Activated CD8-positive, alpha-beta memory T cell treated with anti-CD3 and anti-CD28 coated beads for 24 hours (primary cell): Measurements from ENCODE around the gene RAD51B.
"Not testable (repeated sequence)": the region's sequence is repeated elsewhere in the genome, so short reads cannot be mapped to it uniquely, and the experiment has no call there.

ENCODE experiments used
- DNase-seq: peaks from one replicate; pipeline ENCODE4 v3.0.0-alpha.2; 2020

The RAD51B gene

DNA sequence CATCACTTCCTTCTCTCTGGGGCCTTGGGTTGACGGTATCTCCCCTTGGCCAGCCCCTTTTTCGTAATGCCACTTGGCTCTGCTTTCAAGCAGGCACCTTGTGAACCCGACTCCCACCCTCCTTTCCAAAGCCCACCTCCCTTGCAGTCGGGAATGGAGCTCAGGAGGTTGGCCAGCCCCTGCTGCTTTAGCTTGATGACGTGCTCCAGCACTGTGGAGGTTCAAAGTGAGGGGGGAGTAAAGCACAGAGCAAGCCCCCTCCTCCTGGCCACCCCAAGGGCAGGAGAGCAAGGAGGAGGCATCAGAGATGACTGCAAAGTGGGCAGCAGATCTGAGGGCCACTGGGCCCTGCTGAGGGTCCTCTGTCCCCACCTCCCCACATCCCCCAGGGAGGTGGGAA, 869.9 kb downstream of the RAD51B start:
- no peak for DNase-seq

DNA sequence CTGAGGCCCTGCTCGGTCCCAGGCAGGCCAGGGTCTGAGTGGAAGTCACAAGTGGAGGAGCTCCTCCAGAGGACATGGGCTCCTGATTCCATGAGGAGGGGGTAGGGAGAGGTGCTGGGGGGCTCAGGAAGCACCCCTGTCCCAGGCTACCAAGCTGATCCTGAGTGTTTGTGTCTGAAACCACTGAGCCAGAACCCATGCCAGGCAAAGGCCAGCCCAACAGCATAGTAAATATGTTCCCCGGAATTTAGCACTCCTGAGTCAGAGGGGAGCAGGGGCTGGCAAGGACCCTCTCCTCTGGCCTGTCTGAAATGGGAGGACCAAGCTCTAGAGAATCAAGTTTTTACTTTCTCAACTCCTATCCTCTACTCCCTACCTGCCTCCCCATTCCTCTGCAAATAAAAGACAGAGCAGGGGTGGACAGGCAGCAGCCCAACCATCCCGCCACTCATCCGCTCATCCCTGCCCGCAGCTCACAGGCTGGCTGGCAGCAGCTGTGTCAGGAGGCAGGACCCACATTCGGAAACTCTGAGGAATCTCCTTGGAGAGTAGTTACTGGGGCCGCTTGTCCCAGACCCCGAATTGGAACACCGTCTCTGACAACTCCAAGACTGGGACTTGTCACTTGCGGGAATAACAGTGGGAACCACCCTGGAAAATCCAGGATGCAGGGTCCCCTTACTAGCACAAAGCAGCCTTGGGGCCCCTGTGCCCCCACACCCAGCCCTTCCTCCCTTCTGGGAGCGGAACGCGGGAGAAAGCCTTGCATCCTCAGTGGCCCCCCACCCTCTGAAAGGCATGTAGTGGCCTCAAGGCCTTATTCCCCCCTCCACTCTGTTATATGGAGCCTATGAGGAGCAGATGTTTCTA, 870.7 kb downstream of the RAD51B start:
- no peak for DNase-seq

DNA sequence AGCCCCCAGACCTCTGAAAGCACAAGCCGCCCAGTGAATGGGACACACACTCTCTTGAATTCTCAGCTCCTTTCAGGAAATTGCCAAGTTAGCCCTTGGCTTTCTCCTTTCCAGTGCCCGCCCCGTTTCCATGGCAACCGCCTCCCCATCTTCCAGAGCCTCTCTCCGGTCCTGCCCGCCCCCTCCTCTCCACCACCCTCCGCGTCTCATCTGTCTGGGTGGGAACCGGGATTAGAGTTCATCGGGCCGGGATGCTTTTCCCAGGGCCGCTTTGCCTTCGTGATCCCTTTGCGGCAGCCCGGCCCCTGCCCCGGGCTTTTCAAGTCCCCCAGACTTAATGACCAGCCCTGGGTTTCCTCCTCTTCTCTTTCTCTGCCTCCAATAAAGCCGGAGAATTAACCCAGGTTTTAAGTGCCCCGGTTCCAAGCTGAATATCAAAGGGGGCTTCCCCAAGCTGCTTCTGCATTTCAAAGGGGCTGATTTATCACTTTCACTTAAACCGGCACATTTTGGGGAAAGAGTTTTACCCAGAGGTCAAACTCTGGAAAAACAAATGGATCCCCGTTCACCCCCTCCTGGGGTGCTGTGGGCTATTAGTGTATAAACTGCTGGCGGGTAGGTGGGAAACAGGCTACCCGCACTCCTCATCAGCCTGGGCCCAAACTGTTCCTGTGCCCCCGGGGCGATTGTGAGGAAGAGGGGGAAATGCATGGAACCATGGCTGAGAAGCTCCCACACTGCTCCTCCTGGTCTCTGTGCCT, 871.6 kb downstream of the RAD51B start:
- no peak for DNase-seq

DNA sequence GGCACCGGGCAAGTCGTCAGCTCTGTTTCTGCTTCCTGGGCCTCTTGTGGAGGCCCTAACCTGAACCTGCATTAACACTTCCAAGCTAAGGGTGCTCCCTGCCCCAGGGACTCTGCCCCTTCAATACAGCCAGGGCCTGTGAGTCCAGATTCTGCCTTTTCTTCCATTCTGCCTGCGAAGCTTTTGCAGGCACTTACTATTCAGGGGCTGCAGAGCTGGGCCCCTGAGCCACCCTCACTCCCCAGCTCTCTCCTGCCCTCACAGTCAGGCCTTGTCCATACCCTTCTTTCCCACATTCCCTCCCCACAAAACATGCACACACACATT, 872.2 kb downstream of the RAD51B start:
- DNase-seq, result no peak

DNA sequence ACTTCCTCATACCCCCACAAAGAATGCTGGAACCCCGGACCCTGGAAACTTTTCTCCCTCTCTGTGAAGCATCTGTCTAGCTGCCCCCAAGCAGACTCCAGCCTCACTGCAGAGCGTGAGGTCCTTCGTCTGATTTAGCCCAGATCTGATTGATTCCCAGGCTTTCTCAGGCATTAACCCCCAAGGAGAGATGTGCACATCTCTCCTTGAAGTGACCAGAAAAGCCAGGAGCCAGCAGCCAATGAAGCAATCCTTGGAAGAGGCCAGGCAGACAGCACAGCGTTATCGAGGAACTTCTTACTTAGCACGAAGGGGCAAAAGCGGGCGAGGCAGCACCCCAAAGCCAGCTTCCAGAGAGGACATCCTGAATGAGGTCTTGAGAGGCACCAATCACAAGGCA, 872.6 kb downstream of the RAD51B start:
- no peak for DNase-seq

DNA sequence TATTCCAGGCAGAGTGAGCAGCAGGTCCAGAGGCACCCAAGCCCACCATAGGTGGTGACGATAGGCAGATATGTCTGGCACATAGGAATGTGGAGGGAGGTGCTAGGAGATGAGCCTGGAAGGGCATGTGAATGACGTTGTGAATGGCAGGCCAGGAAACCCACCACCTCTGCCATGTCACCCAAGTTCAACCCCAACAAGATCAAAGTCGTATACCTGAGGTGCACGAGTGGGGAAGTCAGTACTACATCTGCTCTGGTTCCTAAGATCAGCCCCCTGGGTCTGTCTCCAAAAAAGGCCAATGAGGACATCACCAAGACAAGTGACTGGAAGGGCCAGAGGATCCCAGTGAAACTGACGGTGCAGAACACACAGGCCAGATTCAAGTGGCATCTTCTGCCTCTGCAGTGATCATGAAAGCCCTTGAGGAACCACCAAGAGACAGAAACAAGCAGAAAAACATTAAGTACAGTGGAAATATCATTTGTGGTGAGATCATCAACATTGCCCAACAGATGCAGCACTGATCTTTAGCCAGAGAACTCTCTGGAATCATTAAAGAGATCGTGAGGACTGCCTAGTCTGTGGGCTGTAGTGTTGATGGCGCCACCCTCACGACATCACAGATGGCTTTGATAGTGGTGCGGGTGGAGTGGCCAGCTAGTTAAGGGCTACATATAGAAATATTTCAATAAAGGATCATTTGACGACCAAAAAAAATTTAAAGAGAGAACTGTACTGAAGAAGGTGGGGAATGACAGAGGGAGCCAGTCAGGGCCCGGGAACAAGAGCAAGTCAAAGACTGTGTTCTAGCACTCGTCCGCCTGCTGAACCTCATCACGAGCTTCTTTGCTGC, 873.6 kb downstream of the RAD51B start:
- no peak for DNase-seq

DNA sequence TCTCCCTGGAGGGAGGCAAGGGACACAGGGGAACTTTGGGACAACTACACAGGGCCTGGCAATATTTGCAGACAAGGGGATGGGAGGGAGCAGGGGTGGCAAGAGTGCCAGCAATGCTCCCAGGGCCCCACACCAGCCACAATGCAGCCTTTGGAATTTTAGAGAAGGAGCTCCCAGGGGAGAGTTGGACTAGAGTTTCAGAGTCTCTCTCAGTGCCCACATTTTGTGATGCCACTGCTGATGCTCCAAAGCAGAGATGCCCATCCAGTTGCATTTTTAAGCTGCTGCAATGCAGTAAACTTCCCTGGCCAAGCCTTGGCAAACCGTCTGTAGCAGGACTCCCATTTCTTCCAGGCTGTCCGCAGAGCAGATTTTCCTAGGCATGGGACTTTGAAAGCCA, 874.3 kb downstream of the RAD51B start:
- no peak for DNase-seq

DNA sequence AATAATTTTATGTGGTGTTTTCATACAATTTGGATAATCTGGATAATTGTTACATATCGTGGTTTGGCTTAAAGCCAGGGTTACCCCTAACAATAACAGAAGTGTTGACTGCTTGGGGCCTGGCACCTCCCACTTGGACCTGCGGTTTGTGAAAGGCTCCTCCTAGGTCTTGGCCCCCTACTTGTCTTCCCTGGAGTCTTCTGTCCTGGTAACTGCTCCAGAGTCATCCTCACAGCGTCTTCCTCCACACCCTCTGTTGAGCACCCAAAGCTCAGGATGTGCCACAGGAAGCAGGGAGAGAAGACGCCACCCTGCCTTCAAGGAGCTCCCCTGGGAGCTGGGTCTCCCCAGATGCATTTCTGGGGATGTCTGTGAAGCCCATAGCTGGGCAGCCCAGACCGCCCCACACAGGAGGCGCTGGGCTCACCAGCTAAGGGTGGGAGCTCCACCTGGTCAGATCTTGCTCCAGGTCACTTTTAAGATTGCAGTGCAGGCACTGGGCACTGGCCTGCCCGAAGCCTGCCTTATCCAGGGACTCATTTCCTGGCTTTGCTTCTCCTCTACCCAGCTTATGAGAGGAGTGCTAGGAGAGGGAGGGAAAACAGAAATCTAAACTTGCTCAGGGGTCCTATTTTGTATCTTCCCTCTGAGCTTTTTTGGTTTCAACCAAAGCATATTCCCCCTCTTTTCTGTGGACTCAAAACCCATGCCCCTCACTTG, 875.1 kb downstream of the RAD51B start:
- no peak for DNase-seq

DNA sequence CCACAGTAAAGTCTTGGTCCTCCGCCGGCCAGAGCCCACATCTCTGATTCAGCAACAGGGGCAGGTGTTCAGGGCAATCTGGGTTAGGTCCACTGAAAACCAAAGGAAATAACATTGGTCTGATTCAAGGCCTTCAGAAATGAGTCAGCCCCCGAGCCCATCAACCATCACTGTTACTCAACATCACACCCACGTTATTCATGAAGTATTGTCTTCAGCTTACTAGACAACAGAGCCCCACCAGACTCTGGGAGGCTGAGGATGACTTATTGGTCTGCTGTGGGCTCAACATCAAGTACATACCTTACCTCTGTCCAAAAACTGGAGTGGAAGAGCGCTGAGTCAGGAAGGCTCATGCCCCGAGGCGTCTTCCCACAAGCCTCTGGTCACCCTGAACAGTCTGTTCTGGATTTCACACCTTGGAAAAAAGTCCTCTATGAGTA, 875.8 kb downstream of the RAD51B start:
- DNase-seq, result no peak

DNA sequence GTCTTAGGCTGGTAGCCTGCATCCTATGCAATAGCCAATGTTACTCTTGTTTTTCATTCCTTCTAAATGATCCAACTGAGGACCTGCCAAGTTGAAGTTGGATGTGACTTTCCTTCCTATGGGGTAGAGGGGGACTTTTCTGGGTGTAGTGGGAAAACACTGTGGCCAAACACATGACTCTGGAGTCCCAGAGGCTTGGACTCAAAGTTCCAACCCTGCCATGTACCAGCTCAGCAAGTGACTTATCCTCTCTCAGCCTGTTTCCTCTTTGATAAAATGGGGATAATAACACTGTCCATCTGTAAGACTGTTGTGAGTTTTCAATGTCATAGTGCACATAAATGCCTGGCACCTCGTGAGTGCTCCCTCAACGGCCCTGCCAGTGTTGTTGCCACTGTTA, 876.3 kb downstream of the RAD51B start:
- DNase-seq, result no peak

DNA sequence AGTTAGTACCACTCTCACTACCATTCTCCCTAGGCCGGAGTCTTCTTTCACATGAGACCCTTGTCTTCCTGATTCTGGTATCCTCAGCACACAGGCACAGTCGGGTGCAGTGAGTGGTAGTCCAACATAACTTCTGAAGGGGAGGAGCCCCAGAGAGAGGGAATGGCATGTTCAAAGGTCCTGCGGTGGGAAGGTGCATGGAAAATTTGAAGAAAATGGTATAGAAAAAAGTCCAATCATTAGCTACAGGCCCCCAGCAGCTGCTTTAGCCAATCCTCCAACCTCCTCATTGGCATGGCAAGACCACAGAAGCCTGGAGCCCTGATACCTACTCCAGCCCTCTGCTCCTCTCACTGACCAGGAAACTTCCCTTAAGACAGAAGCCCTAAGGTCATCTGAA, 876.7 kb downstream of the RAD51B start:
- no peak for DNase-seq

DNA sequence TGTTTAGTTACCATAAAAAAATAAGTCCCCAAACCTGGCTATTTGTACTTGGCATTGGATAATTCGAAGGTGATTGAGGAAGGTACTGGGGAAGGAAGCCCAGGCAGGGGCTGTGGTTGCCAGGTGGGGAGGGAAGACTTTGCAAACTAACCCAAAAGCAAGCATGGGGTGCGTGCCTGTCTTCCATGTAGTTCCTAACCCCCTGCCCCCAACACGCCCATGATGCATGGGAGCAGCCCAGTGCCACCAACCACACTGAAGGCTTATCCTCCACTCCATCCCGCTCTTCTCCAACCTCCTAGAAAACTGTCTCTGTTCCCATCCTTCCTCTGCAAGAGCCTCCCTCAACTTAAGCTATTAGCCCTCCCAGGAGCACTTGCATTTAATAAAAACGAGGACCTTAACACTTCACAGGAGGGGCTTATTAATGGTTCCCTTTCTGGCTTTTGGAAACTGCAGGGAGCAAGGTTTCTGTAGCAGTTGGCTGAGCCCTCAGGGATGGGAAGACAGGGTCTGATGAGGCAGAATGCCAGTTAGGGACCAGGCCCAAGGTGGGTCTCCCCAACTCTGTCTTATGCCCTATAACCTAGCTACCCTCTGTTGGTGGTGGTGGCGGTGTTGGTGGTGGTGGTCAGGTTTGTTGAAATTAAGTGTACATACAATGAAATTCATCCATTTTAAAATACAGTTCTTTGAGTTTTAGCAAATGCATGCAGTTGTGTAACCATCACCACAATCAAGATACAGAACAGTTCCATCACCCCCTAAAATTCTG, 877.3 kb downstream of the RAD51B start:
- DNase-seq, result no peak

DNA sequence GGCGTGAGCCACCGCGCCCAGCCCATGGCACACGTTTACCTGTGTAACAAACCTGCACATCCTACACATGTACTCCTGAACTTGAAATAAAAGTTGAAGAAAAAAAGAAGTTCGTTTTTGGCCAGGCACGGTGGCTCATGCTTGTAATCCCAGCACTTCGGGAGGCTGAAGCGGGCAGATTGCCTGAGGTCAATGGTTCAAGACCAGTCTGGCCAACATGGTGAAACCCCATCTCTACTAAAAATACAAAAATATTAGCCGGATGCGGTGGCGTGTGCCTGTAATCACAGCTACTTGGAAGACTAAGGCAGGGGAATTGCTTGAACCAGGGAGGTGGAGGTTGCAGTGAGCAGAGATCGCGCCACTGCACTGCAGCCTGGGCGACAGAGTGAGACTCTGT, 879.2 kb downstream of the RAD51B start:
- not testable (repeated sequence) for DNase-seq

DNA sequence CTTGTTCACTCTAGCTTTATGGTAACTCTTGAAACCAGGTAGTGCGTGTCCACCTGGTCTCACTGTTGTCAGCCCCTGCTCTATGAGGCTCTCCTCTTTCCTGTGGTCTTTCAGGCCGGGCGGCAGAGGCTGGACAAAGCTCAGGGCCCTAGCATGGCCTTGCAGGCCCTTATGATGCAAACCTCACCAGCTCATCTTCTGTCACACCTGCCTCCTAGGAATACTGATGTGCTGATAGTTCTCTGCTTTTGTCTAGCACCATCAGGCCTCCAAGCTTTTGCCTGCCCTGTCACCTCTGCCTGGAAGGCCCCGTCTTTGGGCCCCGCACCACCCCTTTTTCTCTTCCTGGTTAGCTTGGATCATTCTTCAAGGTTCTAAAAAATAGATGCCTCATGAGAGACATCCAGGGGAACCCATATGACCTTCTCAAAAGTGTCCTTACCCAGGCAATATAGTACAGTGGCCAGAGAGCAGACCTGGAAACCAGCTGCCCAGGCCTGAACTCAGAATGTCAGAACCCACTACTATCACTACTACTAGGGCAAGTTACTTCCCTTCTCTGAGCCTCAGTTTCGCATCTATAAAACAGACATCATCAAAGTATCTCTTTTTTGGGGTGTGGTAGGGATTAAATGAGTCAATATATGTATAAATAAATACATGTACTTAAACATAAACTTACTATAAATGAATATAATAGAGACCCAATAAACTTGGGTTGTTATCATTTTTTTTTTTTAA, 881.6 kb downstream of the RAD51B start:
- DNase-seq, result no peak

DNA sequence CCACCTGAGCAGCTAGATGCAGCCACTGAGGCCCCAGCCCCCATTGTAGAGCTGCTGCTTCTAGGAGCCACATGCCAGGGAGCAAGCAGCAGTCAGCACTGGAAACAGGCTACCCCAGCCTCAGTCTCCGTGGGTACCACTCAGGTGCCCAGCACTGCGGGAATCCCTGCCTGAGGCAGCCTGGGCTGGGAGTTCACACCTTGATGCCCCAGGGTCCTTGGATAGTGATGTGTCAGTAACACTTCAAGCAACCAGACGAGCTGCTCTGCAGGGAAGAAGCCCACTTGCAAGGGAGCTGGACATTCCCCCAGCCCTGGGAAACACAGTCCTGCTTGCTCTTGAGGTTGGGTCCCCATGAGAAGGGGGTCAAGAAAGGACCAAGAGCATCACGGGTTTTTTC, 882.6 kb downstream of the RAD51B start:
- DNase-seq, result no peak

DNA sequence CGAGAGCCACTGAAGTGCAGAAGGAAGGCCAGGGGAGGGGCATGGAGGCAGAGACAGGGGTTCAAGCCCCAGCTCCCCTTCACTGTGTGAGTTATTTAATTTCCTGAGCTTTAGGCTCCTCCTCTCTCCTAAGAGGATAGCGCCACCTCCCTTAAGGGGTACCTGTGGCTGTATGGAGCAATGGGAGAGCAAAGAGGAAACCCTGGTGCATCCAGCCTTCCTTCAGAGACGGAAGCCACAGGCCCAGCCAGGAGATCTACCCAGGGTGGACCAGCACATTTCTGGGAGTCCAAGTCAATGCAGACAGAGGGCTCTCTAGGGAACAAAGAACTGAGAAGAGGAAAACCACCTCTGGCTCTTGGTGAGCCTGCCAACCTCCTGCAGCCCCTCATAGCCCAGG, 883.0 kb downstream of the RAD51B start:
- DNase-seq, result no peak

DNA sequence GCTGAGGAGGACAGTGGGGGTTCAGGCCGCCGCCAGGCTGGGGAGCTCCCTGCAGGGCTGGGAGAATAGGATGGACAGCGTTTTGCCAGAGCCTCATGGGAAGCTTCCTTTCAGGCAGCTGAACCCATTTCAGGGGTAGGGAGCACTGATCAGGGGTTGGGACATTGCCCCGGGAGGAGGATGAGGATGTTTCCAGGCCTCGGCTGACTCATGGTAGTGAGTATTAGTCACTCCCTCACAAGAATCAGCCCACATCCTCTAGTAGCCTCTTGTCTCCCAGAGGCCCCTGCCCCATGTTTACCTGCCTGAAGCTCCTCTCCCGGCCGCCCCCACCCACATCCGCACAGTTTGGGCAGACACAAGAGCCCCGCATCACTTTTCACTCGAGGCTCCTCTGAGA, 883.5 kb downstream of the RAD51B start:
- no peak for DNase-seq

DNA sequence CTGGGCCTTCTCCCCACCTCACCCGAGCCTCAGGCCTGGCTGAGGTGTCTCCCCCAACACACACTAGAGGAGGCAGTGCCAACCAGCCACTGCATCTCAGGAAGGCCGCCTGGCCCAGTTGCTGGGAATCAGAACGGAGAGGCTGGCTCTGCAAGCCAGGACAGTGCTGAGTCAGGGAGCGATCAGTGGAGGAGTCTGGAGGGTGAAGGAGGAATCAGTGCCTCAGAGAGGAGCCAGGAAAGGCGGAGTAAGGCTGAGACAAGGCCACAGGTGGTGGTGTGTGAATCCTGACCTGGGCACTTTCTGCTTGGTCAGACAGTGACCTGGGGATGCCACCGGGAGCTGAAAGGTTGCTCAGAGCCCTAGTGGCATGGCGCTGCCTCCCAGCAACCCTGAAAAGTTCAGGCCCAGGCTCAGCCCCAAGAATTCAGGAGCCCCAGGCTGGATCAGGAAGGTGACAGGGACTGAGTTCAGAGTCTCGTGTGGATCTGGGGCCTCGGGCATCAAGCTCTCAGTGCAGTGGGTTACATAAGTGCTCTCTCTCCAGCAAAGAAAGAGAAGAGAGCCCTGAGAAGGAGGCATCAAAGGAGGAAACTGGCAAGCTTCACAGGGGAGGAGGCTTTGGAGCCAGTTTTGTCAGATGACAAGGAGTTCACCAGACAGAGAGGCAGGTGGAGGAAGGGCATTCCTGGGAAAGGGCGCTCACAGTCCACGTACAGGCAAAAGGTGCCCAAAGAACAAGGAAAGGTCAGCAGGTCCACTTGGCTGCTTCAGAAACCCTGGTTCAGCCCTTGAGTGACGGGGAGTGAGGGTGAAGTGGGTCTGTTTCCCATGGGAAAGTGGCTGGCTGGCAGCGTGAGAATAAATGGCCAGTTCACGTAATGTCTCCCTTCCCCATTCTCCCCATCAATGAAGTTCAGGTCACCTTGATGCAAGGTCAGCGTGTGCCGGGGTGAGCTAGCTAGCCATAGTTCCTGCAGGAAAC, 885.4 kb downstream of the RAD51B start:
- no peak for DNase-seq

DNA sequence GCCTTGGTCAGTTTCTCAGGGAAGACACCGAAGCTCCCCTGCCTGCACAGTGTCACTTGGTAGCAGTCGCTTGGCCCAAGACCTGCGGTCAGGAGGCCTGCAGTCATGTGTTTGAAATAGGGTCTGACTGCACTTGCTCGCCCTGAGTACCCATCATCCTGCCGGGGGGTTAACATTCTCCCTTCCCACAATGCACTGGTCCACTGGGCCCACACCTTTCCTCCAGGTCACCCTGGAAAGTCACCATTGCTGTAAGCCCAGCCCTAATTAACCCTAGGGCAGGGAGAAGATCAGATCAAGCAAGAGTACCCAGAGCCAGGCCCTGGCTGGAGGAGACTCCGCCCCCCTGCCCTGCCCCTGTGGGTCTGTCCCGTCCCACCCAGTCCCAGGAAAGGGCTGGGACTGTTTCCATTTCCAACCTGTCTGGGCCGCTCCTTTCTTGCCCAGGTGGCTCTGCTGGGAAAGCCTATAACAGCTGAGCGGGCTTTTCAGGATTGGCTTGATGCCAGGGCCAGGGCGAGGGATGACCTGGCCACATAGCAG, 886.2 kb downstream of the RAD51B start:
- no peak for DNase-seq

DNA sequence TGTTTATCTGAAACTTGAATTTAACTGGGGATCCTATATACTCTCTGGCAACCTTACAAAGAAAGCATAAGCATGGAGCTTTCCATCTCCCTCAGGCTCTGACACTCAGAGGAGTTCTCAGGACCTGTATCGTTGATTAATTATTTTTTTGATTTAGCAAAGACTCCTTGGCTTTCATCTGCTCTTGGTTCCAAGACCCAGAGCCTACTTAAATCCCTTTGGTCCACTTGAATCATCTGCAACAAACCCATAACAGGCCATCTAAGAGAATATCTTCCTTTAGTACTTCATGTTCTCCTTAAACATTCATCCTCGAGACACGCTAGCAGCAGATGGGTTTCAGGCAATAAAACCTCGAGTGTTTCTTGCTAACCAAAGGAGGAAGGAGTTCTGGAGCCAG, 887.9 kb downstream of the RAD51B start:
- no peak for DNase-seq
